HG02884 (cell line): ENCODE measurements around the gene EIF4E3.

Experiments used
- ATAC-seq: cut with Tn5 transposase; IDR thresholded peaks from one replicate; pipeline ENCODE4 v1.9.1; 2021; ENCODE audit warnings: mild to moderate bottlenecking, moderate library complexity; ENCODE audit not compliant: unreplicated experiment

EIF4E3 gene

DNA sequence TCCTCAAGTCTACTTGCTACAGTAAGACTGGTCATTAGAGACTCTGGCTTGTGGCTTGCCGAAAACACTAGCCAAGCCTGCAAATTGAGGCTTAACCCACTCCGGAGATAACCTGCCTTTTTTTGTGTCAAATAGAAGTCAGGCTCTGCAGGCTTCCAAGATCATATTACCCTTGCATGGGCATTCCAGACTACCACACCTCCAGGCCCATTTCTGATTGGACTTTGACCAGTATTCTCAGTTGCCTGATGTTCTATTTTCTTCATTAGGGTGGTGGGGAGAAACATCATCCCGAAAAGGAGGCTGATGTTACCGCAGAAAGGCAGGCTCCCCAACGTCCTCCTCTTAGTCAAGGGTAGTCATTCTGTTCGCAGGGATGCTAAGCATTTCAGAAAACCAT, 73.6 kb downstream of the EIF4E3 start:
- no peak for ATAC-seq

GRCh38 chr3:71650372-71650771, 74.8 kb downstream of the EIF4E3 start:
- ATAC-seq, result no peak

DNA sequence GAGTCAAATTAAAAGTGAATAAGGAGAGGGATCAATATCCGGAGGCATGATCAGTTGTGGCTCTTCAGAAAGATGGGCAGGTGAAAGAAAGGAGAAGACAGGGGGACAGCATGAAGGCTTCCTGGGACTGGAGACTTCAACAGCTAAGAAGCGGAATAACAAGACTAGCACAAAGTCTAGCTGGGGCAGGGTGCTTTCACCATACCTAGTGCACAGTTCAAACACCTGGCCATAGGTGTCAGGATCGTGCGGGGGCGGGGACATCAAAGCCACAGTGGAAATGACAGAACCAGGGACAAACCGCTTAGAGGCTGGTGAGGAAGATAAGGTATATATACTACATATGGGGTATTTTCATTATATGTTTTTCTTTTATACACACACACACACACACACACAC, 75.4 kb downstream of the EIF4E3 start:
- ATAC-seq, result no peak

DNA sequence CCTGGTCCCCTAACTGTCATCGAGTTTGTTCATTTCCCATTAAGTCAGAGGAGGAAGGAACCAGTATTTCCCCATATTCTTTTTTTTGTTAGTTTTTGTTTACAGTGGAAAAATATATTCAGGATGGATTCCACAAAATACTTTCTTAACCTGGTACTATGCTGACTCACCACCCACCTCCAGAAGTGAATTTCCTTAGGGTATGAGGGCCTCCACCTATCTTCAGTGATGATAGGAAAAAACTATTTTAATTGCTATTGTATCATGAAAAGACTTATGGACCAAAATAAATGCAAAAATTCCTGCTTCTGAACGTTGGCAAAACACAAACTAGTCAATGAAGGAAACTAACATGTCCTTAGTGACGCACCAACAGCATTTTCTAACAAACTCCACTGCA, 77.5 kb downstream of the EIF4E3 start:
- no peak for ATAC-seq

- ATAC-seq, result no peak
These were observed 78.2 kb downstream of the EIF4E3 start for GRCh38 chr3:71646971-71647370.

GRCh38 chr3:71645140-71645539, 80.1 kb downstream of the EIF4E3 start:
- no peak for ATAC-seq

DNA sequence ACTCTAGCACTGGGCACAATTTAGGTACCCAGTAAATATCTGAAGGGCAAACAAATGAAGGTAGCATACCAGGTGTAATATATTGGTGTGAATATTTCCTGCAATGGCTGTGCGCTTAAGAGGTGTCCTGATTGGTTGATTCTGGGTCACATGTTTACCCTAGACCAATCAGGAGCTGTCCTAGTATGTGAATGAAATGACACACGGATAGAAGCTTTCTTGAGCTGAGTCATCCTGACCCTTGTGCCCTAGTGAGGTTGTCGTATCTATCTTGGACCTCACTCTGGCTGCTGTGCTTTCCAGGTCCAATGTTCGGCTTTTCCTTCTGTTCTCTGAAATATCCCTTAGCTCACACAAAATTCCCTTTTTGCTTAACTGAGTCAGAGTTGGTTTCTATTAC, 83.5 kb downstream of the EIF4E3 start:
- no peak for ATAC-seq

- no peak for ATAC-seq
These were observed 84.7 kb downstream of the EIF4E3 start for GRCh38 chr3:71640331-71640983.

GRCh38 chr3:71636482-71636881, 88.7 kb downstream of the EIF4E3 start:
- ATAC-seq, result no peak

DNA sequence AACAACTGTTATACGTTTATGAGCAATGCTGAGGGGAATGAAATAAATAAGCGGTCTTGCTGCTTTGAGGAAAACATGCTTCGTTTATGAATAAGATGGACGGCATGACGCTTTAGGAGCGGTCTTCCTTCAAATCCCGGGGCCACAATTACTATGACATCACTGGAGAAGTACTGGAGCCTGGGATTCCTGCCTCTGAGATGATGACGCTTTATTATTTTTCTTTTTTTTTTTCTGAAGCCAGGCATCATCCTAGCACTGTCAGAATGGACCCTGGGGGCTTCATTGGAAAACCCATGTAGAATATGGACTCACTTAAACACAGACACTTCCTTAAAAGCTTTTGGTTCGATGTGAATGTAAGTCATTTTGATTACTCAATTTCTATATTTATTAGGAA, 89.2 kb downstream of the EIF4E3 start:
- no peak for ATAC-seq

DNA sequence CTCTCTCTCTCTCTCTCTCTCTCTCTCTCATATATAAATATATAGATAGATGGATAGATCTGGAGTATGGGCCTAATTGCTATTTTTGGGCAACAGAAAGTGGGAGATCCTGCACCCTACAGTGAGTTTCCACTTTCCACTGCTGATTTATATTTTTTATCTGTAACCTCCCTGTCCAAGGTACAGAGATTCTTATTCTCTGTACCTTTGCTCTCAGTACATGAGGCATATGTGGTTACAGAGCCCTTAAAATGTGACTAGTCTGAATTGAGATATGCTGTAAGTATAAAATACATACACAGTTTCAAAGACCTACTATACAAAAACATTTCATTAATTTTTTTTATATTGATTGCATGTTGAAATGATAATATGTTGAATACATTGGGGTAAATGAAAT, 90.5 kb downstream of the EIF4E3 start:
- ATAC-seq, result no peak

- ATAC-seq, result no peak
These were observed 95.5 kb downstream of the EIF4E3 start for GRCh38 chr3:71629711-71630110.

DNA sequence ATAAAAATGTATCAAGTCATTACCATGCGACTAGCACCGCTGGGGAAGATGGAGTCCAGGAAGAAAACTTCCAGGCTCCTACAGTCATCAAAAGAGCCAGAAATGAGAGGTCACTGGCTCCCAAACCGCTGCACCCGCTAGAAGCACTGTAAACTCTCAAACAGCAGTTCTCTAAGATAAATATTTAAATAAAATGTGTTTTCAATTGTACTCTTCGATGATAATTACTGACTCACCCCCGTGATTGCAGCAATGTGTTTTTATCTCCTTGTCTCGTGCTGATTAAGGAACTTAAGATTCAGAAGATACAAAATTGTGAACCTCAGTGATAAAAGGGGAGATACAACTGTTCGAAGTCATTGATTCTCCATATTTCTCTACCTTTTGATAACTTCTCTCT, 95.9 kb downstream of the EIF4E3 start:
- no peak for ATAC-seq

- ATAC-seq, result no peak
These were observed 96.7 kb downstream of the EIF4E3 start for GRCh38 chr3:71628522-71628921.

- no peak for ATAC-seq
These were observed 99.5 kb downstream of the EIF4E3 start for GRCh38 chr3:71625676-71626075.
